ENCODE measurements around the gene FOXO1.

The FOXO1 gene

DNA sequence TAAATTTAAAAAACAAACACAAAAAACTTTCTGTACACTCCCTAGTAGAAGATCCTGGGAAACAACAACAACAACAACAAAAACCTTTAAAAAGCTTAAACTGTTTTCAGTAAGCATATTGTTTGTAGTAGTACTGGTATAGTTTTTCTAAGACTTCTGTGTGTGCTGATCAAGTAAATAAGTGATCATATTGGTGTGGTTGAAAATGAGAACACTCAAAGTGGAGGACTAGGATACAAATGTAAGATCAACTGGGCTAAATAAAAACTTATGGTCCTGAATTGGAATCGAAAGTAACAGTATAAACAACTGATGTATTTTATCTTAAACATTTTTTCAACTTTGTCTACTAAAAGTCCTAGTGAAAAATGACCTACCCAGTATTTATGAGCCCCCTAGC is 135.5 kb downstream of the FOXO1 start:
- peaks cover 22% of the 10 kb centered on the region for H3K9me3 Mint-ChIP-seq
- H3K4me1 Mint-ChIP-seq = peaks cover 5% of the 10 kb centered on the region
- TF ChIP-seq, protein P1, sequence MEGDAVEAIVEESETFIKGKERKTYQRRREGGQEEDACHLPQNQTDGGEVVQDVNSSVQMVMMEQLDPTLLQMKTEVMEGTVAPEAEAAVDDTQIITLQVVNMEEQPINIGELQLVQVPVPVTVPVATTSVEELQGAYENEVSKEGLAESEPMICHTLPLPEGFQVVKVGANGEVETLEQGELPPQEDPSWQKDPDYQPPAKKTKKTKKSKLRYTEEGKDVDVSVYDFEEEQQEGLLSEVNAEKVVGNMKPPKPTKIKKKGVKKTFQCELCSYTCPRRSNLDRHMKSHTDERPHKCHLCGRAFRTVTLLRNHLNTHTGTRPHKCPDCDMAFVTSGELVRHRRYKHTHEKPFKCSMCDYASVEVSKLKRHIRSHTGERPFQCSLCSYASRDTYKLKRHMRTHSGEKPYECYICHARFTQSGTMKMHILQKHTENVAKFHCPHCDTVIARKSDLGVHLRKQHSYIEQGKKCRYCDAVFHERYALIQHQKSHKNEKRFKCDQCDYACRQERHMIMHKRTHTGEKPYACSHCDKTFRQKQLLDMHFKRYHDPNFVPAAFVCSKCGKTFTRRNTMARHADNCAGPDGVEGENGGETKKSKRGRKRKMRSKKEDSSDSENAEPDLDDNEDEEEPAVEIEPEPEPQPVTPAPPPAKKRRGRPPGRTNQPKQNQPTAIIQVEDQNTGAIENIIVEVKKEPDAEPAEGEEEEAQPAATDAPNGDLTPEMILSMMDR (IDR thresholded peaks at IDR 0.05) = no peak

DNA sequence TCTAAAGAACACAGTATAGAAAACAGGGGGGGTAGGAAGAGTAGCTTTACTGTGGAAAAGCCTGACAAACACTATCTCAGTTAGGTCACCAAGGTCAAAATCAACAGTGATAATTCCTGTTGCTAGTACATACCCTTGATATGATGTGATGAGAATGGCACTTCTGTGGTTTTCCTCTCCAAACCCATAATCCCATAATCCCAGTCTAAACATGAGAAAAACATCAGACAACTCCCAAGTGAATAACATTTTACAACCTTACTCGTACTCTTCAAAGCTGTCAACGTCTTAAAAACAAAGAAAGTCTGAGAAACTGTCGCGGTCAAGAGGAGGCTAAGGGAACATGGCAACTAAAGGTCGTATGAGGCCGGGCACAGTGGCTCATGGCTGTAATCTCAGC is 137.6 kb downstream of the FOXO1 start:
- TF ChIP-seq, protein P1 (IDR thresholded peaks at IDR 0.05) = no peak
- no peaks in the 10 kb centered on the region for H3K27me3 Mint-ChIP-seq (ENCODE audit: low read depth, poor library complexity)
- H3K36me3 Mint-ChIP-seq (ENCODE audit: low read depth) = no peaks in the 10 kb centered on the region
- no peaks in the 10 kb centered on the region for H3K4me1 Mint-ChIP-seq
- H3K4me3 Mint-ChIP-seq = no peak overlapping the region
- H3K27ac Mint-ChIP-seq = no peak overlapping the region
- peaks cover 22% of the 10 kb centered on the region for H3K9me3 Mint-ChIP-seq
- DNase-seq = no peak

More for the DNA sequence above, 135.5 kb downstream of the FOXO1 start:
- Mint-ChIP-seq H3K4me3 (no peak overlapping the region), H3K27me3 (ENCODE audit: low read depth, poor library complexity) (peaks cover 3% of the 10 kb centered on the region), H3K36me3 (ENCODE audit: low read depth) (no peaks in the 10 kb centered on the region), H3K27ac (no peak overlapping the region)
- no peak for DNase-seq

DNA sequence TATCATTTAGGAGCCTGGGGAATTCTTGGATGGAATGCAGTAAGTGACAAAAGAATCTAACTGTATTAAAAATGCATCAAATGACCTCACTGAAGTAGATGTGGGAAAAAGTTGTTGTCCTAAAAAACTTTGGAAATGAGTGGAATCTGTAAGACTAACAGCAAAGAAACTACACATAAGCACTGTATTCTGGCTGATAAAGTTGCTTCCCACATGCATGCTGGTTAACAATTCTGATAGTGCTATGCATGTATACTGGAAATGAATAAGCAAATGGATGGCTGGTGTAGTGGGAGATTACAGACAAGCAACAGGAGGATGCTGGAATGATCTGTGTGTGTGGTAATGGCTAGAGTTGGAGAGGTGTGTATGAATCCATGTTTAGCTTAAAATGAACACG is 138.5 kb downstream of the FOXO1 start:
- no peak overlapping the region for H3K27ac Mint-ChIP-seq

DNA sequence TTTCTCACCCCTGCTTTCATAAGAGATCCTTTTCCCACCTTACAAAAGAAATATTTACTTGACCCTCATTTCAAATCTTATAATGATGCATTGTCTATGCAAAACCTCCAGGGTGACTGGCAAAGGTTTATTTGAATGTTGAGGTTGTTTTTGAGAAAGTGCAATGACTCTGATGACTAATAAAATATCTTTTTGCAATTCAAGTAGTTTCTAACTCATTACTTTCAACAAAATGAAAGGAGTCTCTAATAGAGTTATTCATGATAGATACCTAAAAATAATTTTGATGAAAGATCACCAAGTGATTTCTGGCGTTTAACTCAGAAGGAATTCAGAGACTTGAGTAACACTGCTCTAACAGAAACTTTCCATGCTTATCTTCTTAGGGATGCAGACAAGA is 144.2 kb downstream of the FOXO1 start:
- Mint-ChIP-seq H3K9me3 (peaks cover 4% of the 10 kb centered on the region), H3K27me3 (ENCODE audit: low read depth, poor library complexity) (no peaks in the 10 kb centered on the region), H3K4me1 (no peaks in the 10 kb centered on the region), H3K36me3 (ENCODE audit: low read depth) (no peaks in the 10 kb centered on the region), H3K4me3 (no peak overlapping the region), H3K27ac (no peak overlapping the region)
- TF ChIP-seq, protein P1 (IDR thresholded peaks at IDR 0.05) = no peak
- DNase-seq = no peak

More for the DNA sequence above, 138.5 kb downstream of the FOXO1 start:
- TF ChIP-seq, protein P1 (IDR thresholded peaks at IDR 0.05) = no peak
- peaks cover 22% of the 10 kb centered on the region for H3K9me3 Mint-ChIP-seq
- H3K36me3 Mint-ChIP-seq (ENCODE audit: low read depth) = no peaks in the 10 kb centered on the region
- no peak for DNase-seq
- H3K4me1 Mint-ChIP-seq = no peaks in the 10 kb centered on the region
- H3K27me3 Mint-ChIP-seq (ENCODE audit: low read depth, poor library complexity) = no peaks in the 10 kb centered on the region
- no peak overlapping the region for H3K4me3 Mint-ChIP-seq

DNA sequence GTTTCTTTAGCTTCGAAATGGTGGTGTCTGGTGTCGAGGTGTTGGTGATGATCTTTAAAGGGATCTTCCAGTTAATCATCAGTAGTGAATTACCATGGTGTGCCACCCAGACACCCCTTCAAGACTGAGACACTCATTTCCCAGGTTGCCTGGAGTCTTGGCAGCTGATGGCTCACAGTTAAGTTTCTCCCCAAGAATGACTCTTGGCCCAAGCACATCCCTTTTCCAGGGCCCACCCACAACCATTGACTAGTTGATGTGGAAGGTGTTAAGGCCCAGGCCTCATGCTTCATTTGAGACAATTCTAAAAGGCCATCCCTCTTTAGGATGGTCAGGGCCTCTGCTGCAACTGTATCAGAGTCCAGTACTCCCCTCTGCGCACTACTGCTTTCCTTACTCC is 145.5 kb downstream of the FOXO1 start:
- H3K27ac Mint-ChIP-seq = no peak overlapping the region
- no peaks in the 10 kb centered on the region for H3K4me1 Mint-ChIP-seq
- H3K36me3 Mint-ChIP-seq (ENCODE audit: low read depth) = no peaks in the 10 kb centered on the region
- H3K9me3 Mint-ChIP-seq = no peaks in the 10 kb centered on the region
- peaks cover 3% of the 10 kb centered on the region for H3K27me3 Mint-ChIP-seq (ENCODE audit: low read depth, poor library complexity)
- DNase-seq = no peak
- TF ChIP-seq, protein P1 (IDR thresholded peaks at IDR 0.05) = no peak
- no peak overlapping the region for H3K4me3 Mint-ChIP-seq

DNA sequence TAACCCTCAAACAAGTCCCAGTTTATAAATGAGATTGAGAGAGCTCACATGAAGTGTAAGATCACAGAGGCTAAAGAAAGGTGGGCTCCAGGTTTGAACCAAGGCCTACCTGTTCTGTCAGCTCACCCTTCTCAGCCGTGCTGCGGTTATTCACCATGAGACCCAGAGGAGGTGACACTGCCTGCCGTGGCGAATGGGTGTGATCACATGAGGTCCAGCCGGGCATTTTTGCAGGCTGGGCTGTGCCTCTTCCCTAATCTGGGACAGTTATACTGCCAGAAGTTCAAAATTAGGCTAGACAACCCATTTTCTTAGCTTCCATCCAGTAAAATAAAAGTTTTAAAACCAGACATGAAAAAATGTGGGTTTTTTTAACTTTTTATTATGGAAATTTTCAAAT is 146.8 kb downstream of the FOXO1 start:
- no peaks in the 10 kb centered on the region for H3K36me3 Mint-ChIP-seq (ENCODE audit: low read depth)
- no peaks in the 10 kb centered on the region for H3K4me1 Mint-ChIP-seq
- TF ChIP-seq, protein P1 (IDR thresholded peaks at IDR 0.05) = no peak
- H3K27ac Mint-ChIP-seq = no peak overlapping the region
- peaks cover 3% of the 10 kb centered on the region for H3K27me3 Mint-ChIP-seq (ENCODE audit: low read depth, poor library complexity)
- H3K4me3 Mint-ChIP-seq = no peak overlapping the region
- DNase-seq = no peak
- H3K9me3 Mint-ChIP-seq = no peaks in the 10 kb centered on the region

All from nephron progenitor cell (in vitro differentiated cells).